BLaER1 (cell line): ENCODE data around the gene NDRG4.

Experiments
- H3K27ac ChIP-seq: shearing (Covaris generic); formaldehyde crosslinking; 2 replicates; pipeline ENCODE4 v1.8.1; 2022
- H3K27me3 ChIP-seq: shearing (Covaris generic); formaldehyde crosslinking; 2 replicates; pipeline ENCODE4 v1.8.1; 2022
- H3K36me3 ChIP-seq: shearing (Covaris generic); formaldehyde crosslinking; 2 replicates; pipeline ENCODE4 v1.8.1; 2022
- H3K4me1 ChIP-seq: shearing (Covaris generic); formaldehyde crosslinking; 2 replicates; pipeline ENCODE4 v1.8.1; 2022
- H3K4me2 ChIP-seq: shearing (Covaris generic); formaldehyde crosslinking; 2 replicates; pipeline ENCODE4 v1.8.1; 2022
- H3K4me3 ChIP-seq: shearing (Covaris generic); formaldehyde crosslinking; 2 replicates; pipeline ENCODE4 v1.8.1; 2022
- H3K9ac ChIP-seq: shearing (Covaris generic); formaldehyde crosslinking; 2 replicates; pipeline ENCODE4 v1.8.1; 2022
- H3K9me3 ChIP-seq: shearing (Covaris generic); formaldehyde crosslinking; 2 replicates; pipeline ENCODE4 v1.8.1; 2022
- H4K20me1 ChIP-seq: shearing (Covaris generic); formaldehyde crosslinking; 2 replicates; pipeline ENCODE4 v1.8.1; 2022
- Cebpa-rat ChIP-seq: shearing (Covaris generic); IDR thresholded peaks from 2 replicates; pipeline ENCODE4 v1.8.1; 2022

The NDRG4 gene

GRCh38 chr16:58458606-58459343, 41.2 kb upstream of the NDRG4 start:
- no peak overlapping the region for H3K4me2 ChIP-seq

DNA sequence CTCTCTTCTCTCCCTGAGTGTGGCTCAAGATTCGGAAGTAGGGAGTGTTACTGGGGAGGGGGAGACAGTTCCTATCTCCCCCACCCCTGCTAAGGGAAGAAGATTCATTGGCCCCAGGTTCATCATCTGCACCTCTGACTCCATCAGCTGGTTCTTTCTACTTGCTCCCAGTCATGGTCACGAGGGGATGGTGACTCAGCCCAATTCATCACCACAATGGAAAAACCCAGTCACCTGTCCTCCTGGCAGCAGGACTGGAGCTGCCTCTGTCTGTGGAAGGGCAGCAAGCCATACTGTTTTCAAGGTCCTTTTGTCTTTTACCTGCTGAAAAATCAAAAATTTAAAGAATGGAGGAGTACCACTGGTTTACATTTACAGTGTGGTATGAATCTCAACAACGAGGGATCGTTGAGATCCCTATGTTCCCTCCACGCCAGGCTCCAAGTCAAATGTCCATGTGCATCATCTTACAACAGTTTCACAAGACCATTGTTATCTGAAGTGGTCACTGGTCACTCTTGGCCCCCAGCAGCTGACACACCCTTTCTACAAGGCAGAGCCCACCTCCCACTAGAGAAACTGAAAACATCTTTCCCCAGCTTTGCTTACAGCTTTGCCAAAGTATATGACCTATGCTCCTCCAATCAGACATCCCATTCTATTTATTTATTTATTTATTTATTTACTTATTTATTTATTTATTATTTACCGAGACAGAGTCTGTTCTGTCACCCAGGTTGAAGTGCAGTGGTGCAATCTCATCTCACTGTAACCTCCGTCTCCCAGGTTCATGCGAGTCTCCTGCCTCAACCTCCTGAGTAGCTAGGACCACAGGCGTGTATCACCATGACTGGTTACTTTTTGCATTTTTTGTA, 40.4 kb upstream of the NDRG4 start:
- H3K4me1 ChIP-seq = peaks cover 16% of the 10 kb centered on the region
- peaks cover 46% of the 10 kb centered on the region for H3K27me3 ChIP-seq
- peaks cover 17% of the 10 kb centered on the region for H4K20me1 ChIP-seq
- H3K4me2 ChIP-seq = no peak overlapping the region
- H3K4me3 ChIP-seq = no peak overlapping the region
- H3K27ac ChIP-seq = no peak overlapping the region
- TF ChIP-seq Cebpa-rat = no peak
- H3K36me3 ChIP-seq = no peaks in the 10 kb centered on the region
- no peaks in the 10 kb centered on the region for H3K9me3 ChIP-seq
- no peak overlapping the region for H3K9ac ChIP-seq

More at GRCh38 chr16:58458606-58459343, 41.2 kb upstream of the NDRG4 start:
- Histone ChIP-seq H3K4me3 (no peak overlapping the region), H3K27ac (no peak overlapping the region), H4K20me1 (peaks cover 9% of the 10 kb centered on the region), H3K27me3 (peaks cover 38% of the 10 kb centered on the region), H3K36me3 (no peaks in the 10 kb centered on the region), H3K9ac (no peak overlapping the region), H3K4me1 (peaks cover 7% of the 10 kb centered on the region), H3K9me3 (no peaks in the 10 kb centered on the region)
- TF ChIP-seq Cebpa-rat = no peak

DNA sequence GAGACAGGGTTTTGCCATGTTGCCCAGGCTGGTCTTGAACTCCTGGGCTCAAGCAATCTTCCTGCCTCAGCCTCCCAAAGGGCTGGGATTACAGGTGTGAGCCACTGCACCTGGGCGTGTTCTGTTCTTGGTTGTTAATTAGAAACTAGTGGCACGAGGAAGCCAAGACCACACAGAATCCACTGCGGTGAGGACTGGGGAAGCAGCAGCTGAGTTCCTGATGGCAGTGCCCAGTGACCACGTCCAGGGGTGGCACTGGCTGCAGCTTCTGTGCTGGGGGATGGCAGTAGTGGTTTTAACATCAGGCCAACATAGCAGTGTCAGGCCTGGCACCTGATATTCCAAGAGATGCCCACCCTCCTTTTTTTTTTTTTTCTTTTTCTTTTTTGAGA, 39.7 kb upstream of the NDRG4 start:
- peaks cover 20% of the 10 kb centered on the region for H3K4me1 ChIP-seq
- H3K36me3 ChIP-seq = no peaks in the 10 kb centered on the region
- peaks cover 52% of the 10 kb centered on the region for H3K27me3 ChIP-seq

GRCh38 chr16:58461056-58461455, 38.9 kb upstream of the NDRG4 start:
- no peaks in the 10 kb centered on the region for H3K9me3 ChIP-seq
- no peak for TF ChIP-seq Cebpa-rat
- no peak overlapping the region for H3K4me3 ChIP-seq
- H3K27me3 ChIP-seq = peaks cover 61% of the 10 kb centered on the region
- no peaks in the 10 kb centered on the region for H3K36me3 ChIP-seq
- peaks cover 28% of the 10 kb centered on the region for H4K20me1 ChIP-seq
- H3K9ac ChIP-seq = no peak overlapping the region
- H3K4me1 ChIP-seq = peaks cover 20% of the 10 kb centered on the region
- no peak overlapping the region for H3K27ac ChIP-seq
- no peak overlapping the region for H3K4me2 ChIP-seq

More for the DNA sequence above, 39.7 kb upstream of the NDRG4 start:
- H3K4me2 ChIP-seq = no peak overlapping the region
- H4K20me1 ChIP-seq = peaks cover 23% of the 10 kb centered on the region
- no peak overlapping the region for H3K4me3 ChIP-seq
- H3K27ac ChIP-seq = no peak overlapping the region
- no peak overlapping the region for H3K9ac ChIP-seq
- H3K9me3 ChIP-seq = no peaks in the 10 kb centered on the region
- no peak for TF ChIP-seq Cebpa-rat

GRCh38 chr16:58461640-58462039, 38.3 kb upstream of the NDRG4 start:
- H4K20me1 ChIP-seq = peaks cover 28% of the 10 kb centered on the region
- H3K9ac ChIP-seq = no peak overlapping the region
- H3K36me3 ChIP-seq = no peaks in the 10 kb centered on the region
- no peak overlapping the region for H3K4me3 ChIP-seq
- no peaks in the 10 kb centered on the region for H3K9me3 ChIP-seq
- no peak for TF ChIP-seq Cebpa-rat
- H3K4me1 ChIP-seq = peaks cover 20% of the 10 kb centered on the region
- no peak overlapping the region for H3K4me2 ChIP-seq
- no peak overlapping the region for H3K27ac ChIP-seq
- H3K27me3 ChIP-seq = peaks cover 66% of the 10 kb centered on the region

DNA sequence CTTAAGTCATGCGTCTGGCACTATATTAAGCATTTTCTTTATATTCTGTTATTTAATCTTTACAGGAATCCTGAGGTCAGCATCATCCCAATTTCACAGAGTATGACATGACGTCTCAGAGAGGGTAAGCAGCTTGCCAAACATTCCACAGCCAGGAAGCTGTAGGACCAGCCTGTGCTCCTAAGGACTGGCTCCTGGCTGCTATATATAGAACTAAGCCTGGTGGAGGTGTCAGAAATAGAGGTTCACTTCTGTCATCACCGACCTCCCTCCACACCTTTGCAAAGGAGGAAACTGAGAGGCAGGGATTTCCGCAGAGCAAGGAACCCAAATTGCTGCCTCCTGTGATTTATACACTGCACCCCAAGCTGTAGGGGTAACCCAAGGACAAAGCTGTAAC, 37.9 kb upstream of the NDRG4 start:
- H3K4me2 ChIP-seq = no peak overlapping the region
- H3K9me3 ChIP-seq = no peaks in the 10 kb centered on the region
- no peaks in the 10 kb centered on the region for H3K36me3 ChIP-seq
- H3K4me1 ChIP-seq = peaks cover 20% of the 10 kb centered on the region
- peaks cover 71% of the 10 kb centered on the region for H3K27me3 ChIP-seq
- H3K4me3 ChIP-seq = no peak overlapping the region
- H4K20me1 ChIP-seq = peaks cover 28% of the 10 kb centered on the region
- H3K9ac ChIP-seq = no peak overlapping the region
- no peak overlapping the region for H3K27ac ChIP-seq
- TF ChIP-seq Cebpa-rat = no peak

DNA sequence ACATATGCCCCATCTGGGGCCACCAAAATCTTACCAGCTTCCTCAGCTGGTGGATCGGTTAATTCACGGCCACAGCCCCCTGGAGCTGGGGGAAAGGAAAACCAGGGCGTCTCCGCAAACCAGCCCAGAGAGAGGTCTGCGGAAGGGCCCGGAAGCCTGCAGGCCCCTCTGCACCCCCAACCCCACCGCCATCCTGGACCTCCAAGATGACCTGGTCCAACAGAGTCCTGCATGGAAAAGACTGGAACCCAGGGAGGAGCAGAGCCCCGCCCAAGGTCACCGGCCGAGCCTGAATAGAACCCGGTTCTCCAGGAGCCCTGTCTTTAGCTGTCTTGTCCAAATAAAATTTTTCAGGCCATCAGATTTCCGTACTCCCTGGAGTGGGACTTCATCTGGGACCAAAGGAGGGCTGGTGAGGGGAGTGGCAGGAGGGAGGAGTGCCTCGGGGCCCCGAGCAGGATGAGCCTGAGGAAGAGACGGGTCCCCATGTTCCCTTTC, 37.4 kb upstream of the NDRG4 start:
- H3K4me2 ChIP-seq = peak overlapping the region; percentile 100
- no peak for TF ChIP-seq Cebpa-rat
- H3K9me3 ChIP-seq = no peaks in the 10 kb centered on the region
- no peaks in the 10 kb centered on the region for H3K36me3 ChIP-seq
- H3K27me3 ChIP-seq = peaks cover 74% of the 10 kb centered on the region
- peaks cover 20% of the 10 kb centered on the region for H3K4me1 ChIP-seq
- H3K27ac ChIP-seq = no peak overlapping the region
- peaks cover 28% of the 10 kb centered on the region for H4K20me1 ChIP-seq
- H3K4me3 ChIP-seq = peak overlapping the region; percentile 71
- no peak overlapping the region for H3K9ac ChIP-seq

DNA sequence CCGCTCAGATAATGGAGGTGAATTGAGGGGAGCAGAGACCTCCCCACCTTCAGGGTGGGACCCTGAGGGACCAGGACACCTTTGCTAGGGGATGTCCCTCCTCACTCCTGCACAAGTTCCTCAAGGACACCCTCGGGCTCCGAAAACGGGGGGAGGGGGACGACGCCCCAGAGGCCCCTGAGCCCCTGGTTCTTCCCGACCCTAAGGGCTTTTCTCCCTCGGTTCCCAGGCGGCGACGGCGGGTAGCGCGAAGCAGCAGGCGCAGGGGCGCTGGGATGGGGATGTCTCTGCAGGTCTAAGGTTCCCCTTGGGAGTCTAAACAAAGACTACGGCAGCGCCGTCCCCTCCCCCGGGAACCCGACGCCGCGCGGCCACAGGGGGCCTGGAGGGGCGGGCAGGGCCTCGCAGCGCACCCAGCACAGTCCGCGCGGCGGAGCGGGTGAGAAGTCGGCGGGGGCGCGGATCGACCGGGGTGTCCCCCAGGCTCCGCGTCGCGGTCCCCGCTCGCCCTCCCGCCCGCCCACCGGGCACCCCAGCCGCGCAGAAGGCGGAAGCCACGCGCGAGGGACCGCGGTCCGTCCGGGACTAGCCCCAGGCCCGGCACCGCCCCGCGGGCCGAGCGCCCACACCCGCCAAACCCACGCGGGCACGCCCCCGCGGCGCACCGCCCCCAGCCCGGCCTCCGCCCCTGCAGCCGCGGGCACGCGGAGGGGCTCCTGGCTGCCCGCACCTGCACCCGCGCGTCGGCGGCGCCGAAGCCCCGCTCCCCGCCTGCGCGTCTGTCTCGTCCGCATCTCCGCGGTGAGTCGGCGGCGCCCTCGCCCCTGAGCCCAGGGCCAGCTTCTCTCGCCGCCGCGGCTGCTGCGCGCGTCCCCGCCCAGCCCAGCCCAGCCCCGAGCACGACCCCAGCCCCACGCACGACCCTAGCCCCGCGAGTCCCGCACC, 36.7 kb upstream of the NDRG4 start:
- H3K27ac ChIP-seq = no peak overlapping the region
- H3K9me3 ChIP-seq = no peaks in the 10 kb centered on the region
- peaks cover 74% of the 10 kb centered on the region for H3K27me3 ChIP-seq
- no peaks in the 10 kb centered on the region for H3K36me3 ChIP-seq
- TF ChIP-seq Cebpa-rat = no peak
- H3K4me3 ChIP-seq = peak overlapping the region; percentile 71
- peaks cover 28% of the 10 kb centered on the region for H4K20me1 ChIP-seq
- peak overlapping the region; percentile 52 for H3K9ac ChIP-seq
- peak overlapping the region; percentile 100 for H3K4me2 ChIP-seq
- H3K4me1 ChIP-seq = peaks cover 20% of the 10 kb centered on the region
